RWPE1 (cell line): ENCODE measurements around the gene GLS.

Source experiments
- CTCF ChIA-PET: fragments of 350-600 bp; sonication (Branson Sonifier 250); formaldehyde crosslinking; extraction: SDS; loops from one replicate; lab custom pipeline; 2021; lab: Yijun Ruan, JAX
- POLR2A ChIA-PET: fragments of 400-600 bp; formaldehyde crosslinking; extraction: SDS; loops from one replicate; lab custom pipeline; 2020; ENCODE audit warnings: antibody characterized with exemption; ENCODE audit not compliant: low non-redundant PET; lab: Yijun Ruan, JAX
- DNase-seq: peaks from one replicate; pipeline ENCODE4 v3.0.0; 2012; ENCODE audit warnings: low spot score
- H3K27ac ChIP-seq: fragments of 450-650 bp; 2 replicates; pipeline ENCODE4 v1.5.1; 2017
- CTCF ChIP-seq: fragments of 450-650 bp; conservative IDR thresholded peaks from 2 replicates; pipeline ENCODE4 v1.5.1; 2017; ENCODE audit warnings: low read depth, mild to moderate bottlenecking

GLS gene

GRCh38 chr2:190970873-190971506 lies 90.4 kb downstream of the GLS start:
- no peak for TF ChIP-seq CTCF
- CTCF ChIA-PET: interaction anchor here (0.6 kb wide), 1 partner anchor 10 kb away, joined by 3 read pairs; no protein-coding TSS in a partner anchor
- POLR2A ChIA-PET: no interaction called here
- no peak overlapping the region for H3K27ac ChIP-seq
- no peak for DNase-seq

- no peak overlapping the region for H3K27ac ChIP-seq
- ChIA-PET POLR2A (interaction anchor here (0.6 kb wide), 1 partner anchor 20 kb away, joined by 3 read pairs; no protein-coding TSS in a partner anchor), CTCF (interaction anchor here (0.6 kb wide), 1 partner anchor 12 kb away, joined by 3 read pairs; no protein-coding TSS in a partner anchor)
- TF ChIP-seq CTCF: no peak
- no peak for DNase-seq
Observed at GRCh38 chr2:190972213-190972612, 91.6 kb downstream of the GLS start.

GRCh38 chr2:190972846-190973245 lies 92.2 kb downstream of the GLS start:
- ChIA-PET POLR2A (no interaction called here), CTCF (interaction anchor here (0.6 kb wide), 1 partner anchor 13 kb away, joined by 3 read pairs; no protein-coding TSS in a partner anchor)
- no peak for DNase-seq
- H3K27ac ChIP-seq: no peak overlapping the region
- TF ChIP-seq CTCF: no peak

GRCh38 chr2:190973262-190973661 lies 92.6 kb downstream of the GLS start:
- CTCF ChIA-PET: interaction anchor here (0.6 kb wide), 1 partner anchor 122 kb away, joined by 3 read pairs; no protein-coding TSS in a partner anchor
- POLR2A ChIA-PET: no interaction called here
- TF ChIP-seq CTCF: no peak
- H3K27ac ChIP-seq: no peak overlapping the region
- no peak for DNase-seq

GRCh38 chr2:190973726-190974628 lies 93.4 kb downstream of the GLS start:
- no peak overlapping the region for H3K27ac ChIP-seq
- ChIA-PET CTCF (interaction anchor here (0.6 kb wide), 2 partner anchors 79 to 123 kb away, joined by 3 read pairs; no protein-coding TSS in a partner anchor), POLR2A (interaction anchor here (0.6 kb wide), 1 partner anchor 19 kb away, joined by 3 read pairs; no protein-coding TSS in a partner anchor)
- no peak for DNase-seq
- no peak for TF ChIP-seq CTCF

GRCh38 chr2:190974629-190975361 lies 94.2 kb downstream of the GLS start:
- ChIA-PET CTCF (no interaction called here), POLR2A (no interaction called here)
- H3K27ac ChIP-seq: no peak overlapping the region
- no peak for DNase-seq
- no peak for TF ChIP-seq CTCF
